HepG2 (cell line): ENCODE results near the gene LEAP2. TPM values are rescaled to one million over a fixed set of nuclear protein-coding genes. Genes with fewer than 3 reads are reported as not detected.

Experiments used
- ATF3 ChIP-seq: sonication (generic); formaldehyde crosslinking; IDR thresholded peaks from 2 replicates; pipeline ENCODE4 v1.4.0; 2020; ENCODE audit warnings: missing genetic modification reagents
- BRD4 ChIP-seq: sonication (generic); formaldehyde crosslinking; IDR thresholded peaks from 2 replicates; pipeline ENCODE4 v1.4.0; 2020; ENCODE audit warnings: missing genetic modification reagents
- ERF ChIP-seq: IDR thresholded peaks from 2 replicates; pipeline ENCODE4 v1.6.1; 2018; ENCODE audit warnings: missing biosample characterization, missing genetic modification reagents
- ETV6 ChIP-seq: sonication (generic); formaldehyde crosslinking; conservative IDR thresholded peaks from 2 replicates; pipeline ENCODE4 v1.4.0; 2020; ENCODE audit warnings: missing genetic modification reagents
- NAIF1 ChIP-seq: sonication (generic); formaldehyde crosslinking; IDR thresholded peaks from 2 replicates; pipeline ENCODE4 v1.5.0; 2020; ENCODE audit warnings: mild to moderate bottlenecking, missing genetic modification reagents, borderline replicate concordance
- NFE2L1 ChIP-seq: sonication (generic); formaldehyde crosslinking; IDR thresholded peaks from 2 replicates; pipeline ENCODE4 v1.4.0; 2020; ENCODE audit warnings: missing genetic modification reagents, mild to moderate bottlenecking, borderline replicate concordance
- NFKB2 ChIP-seq: sonication (generic); formaldehyde crosslinking; IDR thresholded peaks from 2 replicates; pipeline ENCODE4 v1.4.0; 2020; ENCODE audit warnings: missing genetic modification reagents, borderline replicate concordance
- RARG ChIP-seq: sonication (generic); formaldehyde crosslinking; IDR thresholded peaks from 2 replicates; pipeline ENCODE4 v1.4.0; 2020; ENCODE audit warnings: low read depth, mild to moderate bottlenecking, missing genetic modification reagents
- SMYD3 ChIP-seq: sonication (generic); formaldehyde crosslinking; IDR thresholded peaks from 2 replicates; pipeline ENCODE4 v1.8.1; 2023; ENCODE audit warnings: mild to moderate bottlenecking, missing genetic modification reagents
- UBTF ChIP-seq: sonication (generic); formaldehyde crosslinking; IDR thresholded peaks from 2 replicates; pipeline ENCODE4 v1.4.0; 2020; ENCODE audit warnings: mild to moderate bottlenecking, missing genetic modification reagents
- ZNF605 ChIP-seq: sonication (generic); formaldehyde crosslinking; IDR thresholded peaks from 2 replicates; pipeline ENCODE4 v1.8.0; 2022; ENCODE audit warnings: mild to moderate bottlenecking, missing genetic modification reagents
- ZSCAN21 ChIP-seq: sonication (generic); formaldehyde crosslinking; IDR thresholded peaks from 2 replicates; pipeline ENCODE4 v1.8.0; 2022; ENCODE audit warnings: mild to moderate bottlenecking, missing genetic modification reagents, moderate library complexity, borderline replicate concordance
- polyA plus RNA-seq, 8 experiments: library from polyadenylated mRNA; depleted of rRNA in 3 of 8; stranded (reverse) in 7 of 8; unstranded in 1 of 8; fragments of >200 nt; fragmentation: Illumina TruSeq in 4 of 8; extraction: Trizol in 4 of 8; gene quantifications; 2 replicates each; pipeline versions ENCODE4 v1.2.1 to v1.2.3, GENCODE V29; 2011 to 2016; ENCODE audit warnings: low read depth in 4 of 8, missing spikeins in 1 of 8, mixed read lengths in 1 of 8; ENCODE audit not compliant: insufficient read depth in 1 of 8
- total RNA-seq, 5 experiments: library from RNA; depleted of rRNA; stranded (reverse); fragments of >200 nt; fragmentation: Illumina TruSeq; extraction: Trizol; gene quantifications; 2 replicates each; pipeline ENCODE4 v1.2.3, GENCODE V29; 2016; ENCODE audit warnings: low read depth in 1 of 5
- TF ChIP-seq, protein P1 (sequence below), 2 experiments: IDR thresholded peaks; 2 replicates each; pipeline ENCODE4 v1.6.1; 2011 to 2012; ENCODE audit warnings: low read length in 2 of 2, borderline replicate concordance in 1 of 2, low read depth in 1 of 2, mild to moderate bottlenecking in 1 of 2, moderate library complexity in 1 of 2
- TF ChIP-seq, protein P2 (sequence below): sonication (generic); formaldehyde crosslinking; IDR thresholded peaks from 2 replicates; pipeline ENCODE4 v1.5.1; 2020; ENCODE audit warnings: mild to moderate bottlenecking, missing genetic modification reagents, borderline replicate concordance
- TF ChIP-seq, protein P3 (sequence below): sonication (generic); formaldehyde crosslinking; IDR thresholded peaks from 2 replicates; pipeline ENCODE4 v1.4.0; 2020; ENCODE audit warnings: mild to moderate bottlenecking, missing genetic modification reagents

The LEAP2 gene
- total and polyA plus RNA-seq, 2 of the 13 experiments (the other 11 are each of a cell fraction or from before 2014, with no cell fraction given), result 23.9 to 51.9 TPM

DNA sequence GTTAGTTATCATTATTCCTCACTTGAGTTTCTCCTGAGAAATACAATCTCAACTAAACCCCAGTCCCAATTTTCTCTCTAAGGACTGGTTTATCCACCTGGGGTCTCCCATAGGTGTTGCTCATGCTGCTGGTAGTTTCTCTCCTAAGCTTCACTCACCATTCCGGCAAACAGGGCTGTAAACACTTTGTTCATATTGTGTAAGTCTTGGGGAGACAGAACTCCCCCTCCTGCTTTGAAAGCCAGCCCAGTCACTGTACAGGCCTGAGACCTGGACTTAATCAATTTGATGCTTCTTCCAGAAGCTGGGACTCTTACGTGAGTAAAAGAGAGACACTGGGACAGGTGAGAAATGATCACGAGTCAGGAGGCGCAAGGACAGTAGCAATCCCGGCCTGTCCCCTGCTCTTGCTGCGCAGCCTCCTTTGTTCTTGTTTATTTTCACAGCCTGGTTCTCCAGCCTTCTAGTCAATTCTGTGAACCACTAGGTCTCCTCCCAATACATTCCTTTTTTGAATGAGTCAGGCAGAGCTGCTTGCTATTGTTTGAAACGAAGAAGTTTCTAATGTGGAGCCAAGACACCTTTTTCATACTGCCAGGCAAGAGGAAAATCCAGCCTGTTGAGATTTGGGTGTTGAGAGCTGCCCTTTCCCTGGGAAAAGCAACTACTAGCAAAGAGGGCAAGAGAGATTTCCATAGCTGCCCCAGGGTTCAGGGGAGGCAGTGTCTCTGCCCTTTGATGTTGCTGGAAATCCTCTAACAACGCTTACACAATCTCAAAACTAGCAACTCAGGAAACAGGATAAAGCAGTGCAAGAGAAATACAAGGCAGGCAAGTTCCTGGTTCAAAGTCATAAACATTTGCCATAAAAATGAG is 33.8 kb upstream of the LEAP2 start (continued):
- TF ChIP-seq, protein P1, sequence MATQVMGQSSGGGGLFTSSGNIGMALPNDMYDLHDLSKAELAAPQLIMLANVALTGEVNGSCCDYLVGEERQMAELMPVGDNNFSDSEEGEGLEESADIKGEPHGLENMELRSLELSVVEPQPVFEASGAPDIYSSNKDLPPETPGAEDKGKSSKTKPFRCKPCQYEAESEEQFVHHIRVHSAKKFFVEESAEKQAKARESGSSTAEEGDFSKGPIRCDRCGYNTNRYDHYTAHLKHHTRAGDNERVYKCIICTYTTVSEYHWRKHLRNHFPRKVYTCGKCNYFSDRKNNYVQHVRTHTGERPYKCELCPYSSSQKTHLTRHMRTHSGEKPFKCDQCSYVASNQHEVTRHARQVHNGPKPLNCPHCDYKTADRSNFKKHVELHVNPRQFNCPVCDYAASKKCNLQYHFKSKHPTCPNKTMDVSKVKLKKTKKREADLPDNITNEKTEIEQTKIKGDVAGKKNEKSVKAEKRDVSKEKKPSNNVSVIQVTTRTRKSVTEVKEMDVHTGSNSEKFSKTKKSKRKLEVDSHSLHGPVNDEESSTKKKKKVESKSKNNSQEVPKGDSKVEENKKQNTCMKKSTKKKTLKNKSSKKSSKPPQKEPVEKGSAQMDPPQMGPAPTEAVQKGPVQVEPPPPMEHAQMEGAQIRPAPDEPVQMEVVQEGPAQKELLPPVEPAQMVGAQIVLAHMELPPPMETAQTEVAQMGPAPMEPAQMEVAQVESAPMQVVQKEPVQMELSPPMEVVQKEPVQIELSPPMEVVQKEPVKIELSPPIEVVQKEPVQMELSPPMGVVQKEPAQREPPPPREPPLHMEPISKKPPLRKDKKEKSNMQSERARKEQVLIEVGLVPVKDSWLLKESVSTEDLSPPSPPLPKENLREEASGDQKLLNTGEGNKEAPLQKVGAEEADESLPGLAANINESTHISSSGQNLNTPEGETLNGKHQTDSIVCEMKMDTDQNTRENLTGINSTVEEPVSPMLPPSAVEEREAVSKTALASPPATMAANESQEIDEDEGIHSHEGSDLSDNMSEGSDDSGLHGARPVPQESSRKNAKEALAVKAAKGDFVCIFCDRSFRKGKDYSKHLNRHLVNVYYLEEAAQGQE (IDR thresholded peaks at IDR 0.05; ENCODE audit: borderline replicate concordance in 1 of 2, low read depth in 1 of 2, low read length in 2 of 2), result no peak
- TF ChIP-seq NAIF1 (no peak), RARG (CRISPR knock-in tag) (no peak), SMYD3 (CRISPR knock-in tag) (no peak), UBTF (CRISPR knock-in tag) (peak; percentile 67), ATF3 (CRISPR knock-in tag) (0 out of 2 replicates have a peak, but pooled peaks have one; percentile 20), BRD4 (no peak), NFE2L1 (CRISPR knock-in tag) (no peak), ETV6 (no peak), NFKB2 (CRISPR knock-in tag) (no peak), ERF (CRISPR knock-in tag) (peak; percentile 61), ZSCAN21 (CRISPR knock-in tag) (no peak), ZNF605 (peak; percentile 57; the same call in 1 of the 2 replicates)
- TF ChIP-seq, protein P2, sequence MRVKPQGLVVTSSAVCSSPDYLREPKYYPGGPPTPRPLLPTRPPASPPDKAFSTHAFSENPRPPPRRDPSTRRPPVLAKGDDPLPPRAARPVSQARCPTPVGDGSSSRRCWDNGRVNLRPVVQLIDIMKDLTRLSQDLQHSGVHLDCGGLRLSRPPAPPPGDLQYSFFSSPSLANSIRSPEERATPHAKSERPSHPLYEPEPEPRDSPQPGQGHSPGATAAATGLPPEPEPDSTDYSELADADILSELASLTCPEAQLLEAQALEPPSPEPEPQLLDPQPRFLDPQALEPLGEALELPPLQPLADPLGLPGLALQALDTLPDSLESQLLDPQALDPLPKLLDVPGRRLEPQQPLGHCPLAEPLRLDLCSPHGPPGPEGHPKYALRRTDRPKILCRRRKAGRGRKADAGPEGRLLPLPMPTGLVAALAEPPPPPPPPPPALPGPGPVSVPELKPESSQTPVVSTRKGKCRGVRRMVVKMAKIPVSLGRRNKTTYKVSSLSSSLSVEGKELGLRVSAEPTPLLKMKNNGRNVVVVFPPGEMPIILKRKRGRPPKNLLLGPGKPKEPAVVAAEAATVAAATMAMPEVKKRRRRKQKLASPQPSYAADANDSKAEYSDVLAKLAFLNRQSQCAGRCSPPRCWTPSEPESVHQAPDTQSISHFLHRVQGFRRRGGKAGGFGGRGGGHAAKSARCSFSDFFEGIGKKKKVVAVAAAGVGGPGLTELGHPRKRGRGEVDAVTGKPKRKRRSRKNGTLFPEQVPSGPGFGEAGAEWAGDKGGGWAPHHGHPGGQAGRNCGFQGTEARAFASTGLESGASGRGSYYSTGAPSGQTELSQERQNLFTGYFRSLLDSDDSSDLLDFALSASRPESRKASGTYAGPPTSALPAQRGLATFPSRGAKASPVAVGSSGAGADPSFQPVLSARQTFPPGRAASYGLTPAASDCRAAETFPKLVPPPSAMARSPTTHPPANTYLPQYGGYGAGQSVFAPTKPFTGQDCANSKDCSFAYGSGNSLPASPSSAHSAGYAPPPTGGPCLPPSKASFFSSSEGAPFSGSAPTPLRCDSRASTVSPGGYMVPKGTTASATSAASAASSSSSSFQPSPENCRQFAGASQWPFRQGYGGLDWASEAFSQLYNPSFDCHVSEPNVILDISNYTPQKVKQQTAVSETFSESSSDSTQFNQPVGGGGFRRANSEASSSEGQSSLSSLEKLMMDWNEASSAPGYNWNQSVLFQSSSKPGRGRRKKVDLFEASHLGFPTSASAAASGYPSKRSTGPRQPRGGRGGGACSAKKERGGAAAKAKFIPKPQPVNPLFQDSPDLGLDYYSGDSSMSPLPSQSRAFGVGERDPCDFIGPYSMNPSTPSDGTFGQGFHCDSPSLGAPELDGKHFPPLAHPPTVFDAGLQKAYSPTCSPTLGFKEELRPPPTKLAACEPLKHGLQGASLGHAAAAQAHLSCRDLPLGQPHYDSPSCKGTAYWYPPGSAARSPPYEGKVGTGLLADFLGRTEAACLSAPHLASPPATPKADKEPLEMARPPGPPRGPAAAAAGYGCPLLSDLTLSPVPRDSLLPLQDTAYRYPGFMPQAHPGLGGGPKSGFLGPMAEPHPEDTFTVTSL (CRISPR knock-in tag), result peak; percentile 92; the same call in 1 of the 2 replicates
- TF ChIP-seq, protein P3, sequence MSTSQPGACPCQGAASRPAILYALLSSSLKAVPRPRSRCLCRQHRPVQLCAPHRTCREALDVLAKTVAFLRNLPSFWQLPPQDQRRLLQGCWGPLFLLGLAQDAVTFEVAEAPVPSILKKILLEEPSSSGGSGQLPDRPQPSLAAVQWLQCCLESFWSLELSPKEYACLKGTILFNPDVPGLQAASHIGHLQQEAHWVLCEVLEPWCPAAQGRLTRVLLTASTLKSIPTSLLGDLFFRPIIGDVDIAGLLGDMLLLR (CRISPR knock-in tag), result no peak
